GM12865 (cell line): ENCODE results near the gene STARD4.

Experiments
- DNase-seq: peaks from one replicate; pipeline ENCODE4 v3.0.0; 2010; ENCODE audit warnings: low read depth
- H3K4me3 ChIP-seq: 2 replicates; pipeline ENCODE4 v1.5.1; 2011; ENCODE audit warnings: mild to moderate bottlenecking, low read depth, low read length, control low read depth
- CTCF ChIP-seq: IDR thresholded peaks from 2 replicates; pipeline ENCODE4 v1.5.1; 2011; ENCODE audit warnings: low read length, control low read depth, low read depth, inconsistent platforms; ENCODE audit not compliant: insufficient read depth; ENCODE audit errors: missing control alignments

STARD4 gene

GRCh38 chr5:111461934-111462333 lies 50.4 kb downstream of the STARD4 start:
- DNase-seq, result peak; percentile 9
- no peak for TF ChIP-seq CTCF
- no peak overlapping the region for H3K4me3 ChIP-seq

GRCh38 chr5:111461255-111461671 lies 51.1 kb downstream of the STARD4 start:
- no peak for DNase-seq
- no peak for TF ChIP-seq CTCF
- no peak overlapping the region for H3K4me3 ChIP-seq

GRCh38 chr5:111454776-111455175 lies 57.6 kb downstream of the STARD4 start:
- no peak for TF ChIP-seq CTCF
- H3K4me3 ChIP-seq, result no peak overlapping the region
- no peak for DNase-seq

- H3K4me3 ChIP-seq, result no peak overlapping the region
- DNase-seq, result no peak
- no peak for TF ChIP-seq CTCF
Measured at GRCh38 chr5:111454198-111454622, 58.1 kb downstream of the STARD4 start.

- no peak for TF ChIP-seq CTCF
- no peak overlapping the region for H3K4me3 ChIP-seq
- no peak for DNase-seq
Measured at GRCh38 chr5:111453747-111454146, 58.6 kb downstream of the STARD4 start.

- TF ChIP-seq CTCF, result no peak
- H3K4me3 ChIP-seq, result no peak overlapping the region
- DNase-seq, result no peak
Measured at GRCh38 chr5:111453295-111453694, 59.0 kb downstream of the STARD4 start.

- H3K4me3 ChIP-seq, result no peak overlapping the region
- no peak for TF ChIP-seq CTCF
- no peak for DNase-seq
Measured at GRCh38 chr5:111447822-111448221, 64.5 kb downstream of the STARD4 start.
